Keratinocyte (primary cell): ENCODE measurements around the gene RNASE13.

Experiments used
- EZH2 ChIP-seq: IDR thresholded peaks from one replicate; pipeline ENCODE4 v1.6.1; 2012; ENCODE audit warnings: inconsistent platforms, mild to moderate bottlenecking, low read length, moderate library complexity
- TF ChIP-seq, protein P1 (sequence below), 3 experiments: IDR thresholded peaks in 1 of 3; conservative IDR thresholded peaks in 1 of 3; optimal IDR thresholded peaks in 1 of 3; 2 replicates in 2 of 3; 3 replicates in 1 of 3; pipeline versions ENCODE3 to v1.5.1; 2011; ENCODE audit warnings: low read length in 3 of 3, mild to moderate bottlenecking in 3 of 3, moderate library complexity in 2 of 3, control low read depth in 1 of 3, inconsistent platforms in 1 of 3; ENCODE audit not compliant: insufficient read depth in 2 of 3; ENCODE audit errors: extremely low read depth in 1 of 3

DNA sequence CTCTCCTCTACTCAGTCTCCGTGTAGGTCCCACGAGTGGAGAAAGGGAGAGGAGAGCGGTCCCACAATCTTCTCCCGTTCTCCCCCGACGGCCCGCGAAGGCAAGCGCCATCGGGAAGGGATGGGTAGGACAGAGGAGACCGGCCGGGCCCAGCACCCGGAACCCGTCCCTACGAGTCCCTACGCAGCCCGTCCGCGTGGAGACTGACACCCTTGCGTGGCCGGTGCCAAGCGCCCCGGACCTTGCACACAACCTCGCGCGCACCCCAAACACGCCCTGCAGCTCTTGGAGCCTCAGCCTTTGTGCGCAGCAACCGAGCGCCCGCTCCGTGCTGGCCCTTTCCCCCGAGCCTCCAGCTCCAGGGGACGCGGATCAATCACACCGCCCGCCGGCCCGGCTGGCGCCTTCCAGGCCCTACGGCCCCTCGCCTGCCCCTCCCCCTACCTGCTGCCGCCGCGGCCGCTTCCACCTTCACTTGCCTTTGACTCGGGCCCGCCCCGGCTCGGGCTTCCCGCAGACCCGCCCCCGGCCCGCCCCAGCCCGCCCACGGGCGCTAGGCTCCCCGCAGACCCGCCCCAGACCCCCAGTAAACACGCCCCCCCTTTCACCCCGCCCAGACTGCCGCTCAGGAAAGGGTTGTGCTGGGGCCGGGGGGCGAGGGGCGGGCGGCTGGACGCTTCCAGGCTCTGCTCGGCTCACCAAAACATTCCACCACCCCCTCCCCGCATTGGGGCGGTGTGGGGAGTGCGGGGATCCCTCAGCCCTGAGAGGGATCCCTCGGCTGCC, 9.8 kb downstream of the RNASE13 start, which contains the start of gene NDRG2:
- no peak for TF ChIP-seq EZH2
- TF ChIP-seq, protein P1, sequence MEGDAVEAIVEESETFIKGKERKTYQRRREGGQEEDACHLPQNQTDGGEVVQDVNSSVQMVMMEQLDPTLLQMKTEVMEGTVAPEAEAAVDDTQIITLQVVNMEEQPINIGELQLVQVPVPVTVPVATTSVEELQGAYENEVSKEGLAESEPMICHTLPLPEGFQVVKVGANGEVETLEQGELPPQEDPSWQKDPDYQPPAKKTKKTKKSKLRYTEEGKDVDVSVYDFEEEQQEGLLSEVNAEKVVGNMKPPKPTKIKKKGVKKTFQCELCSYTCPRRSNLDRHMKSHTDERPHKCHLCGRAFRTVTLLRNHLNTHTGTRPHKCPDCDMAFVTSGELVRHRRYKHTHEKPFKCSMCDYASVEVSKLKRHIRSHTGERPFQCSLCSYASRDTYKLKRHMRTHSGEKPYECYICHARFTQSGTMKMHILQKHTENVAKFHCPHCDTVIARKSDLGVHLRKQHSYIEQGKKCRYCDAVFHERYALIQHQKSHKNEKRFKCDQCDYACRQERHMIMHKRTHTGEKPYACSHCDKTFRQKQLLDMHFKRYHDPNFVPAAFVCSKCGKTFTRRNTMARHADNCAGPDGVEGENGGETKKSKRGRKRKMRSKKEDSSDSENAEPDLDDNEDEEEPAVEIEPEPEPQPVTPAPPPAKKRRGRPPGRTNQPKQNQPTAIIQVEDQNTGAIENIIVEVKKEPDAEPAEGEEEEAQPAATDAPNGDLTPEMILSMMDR (optimal IDR thresholded peaks at IDR 0.05 in 1 of 3, IDR thresholded peaks at IDR 0.05 in 1 of 3, conservative IDR thresholded peaks at IDR 0.05 in 1 of 3; ENCODE audit: extremely low read depth in 1 of 3, insufficient read depth in 2 of 3, low read length in 3 of 3): no peak
